HG03025 (cell line): ENCODE data around the gene MIA2.

Experiments
- ATAC-seq: cut with Tn5 transposase; IDR thresholded peaks from one replicate; pipeline ENCODE4 v1.9.1; 2021; ENCODE audit warnings: mild to moderate bottlenecking, moderate library complexity; ENCODE audit not compliant: unreplicated experiment, low FRiP score

Gene MIA2

GRCh38 chr14:39376667-39377403, 143.1 kb downstream of the MIA2 start:
- no peak for ATAC-seq

- no peak for ATAC-seq
Measured at GRCh38 chr14:39381366-39381765, 147.7 kb downstream of the MIA2 start.

DNA sequence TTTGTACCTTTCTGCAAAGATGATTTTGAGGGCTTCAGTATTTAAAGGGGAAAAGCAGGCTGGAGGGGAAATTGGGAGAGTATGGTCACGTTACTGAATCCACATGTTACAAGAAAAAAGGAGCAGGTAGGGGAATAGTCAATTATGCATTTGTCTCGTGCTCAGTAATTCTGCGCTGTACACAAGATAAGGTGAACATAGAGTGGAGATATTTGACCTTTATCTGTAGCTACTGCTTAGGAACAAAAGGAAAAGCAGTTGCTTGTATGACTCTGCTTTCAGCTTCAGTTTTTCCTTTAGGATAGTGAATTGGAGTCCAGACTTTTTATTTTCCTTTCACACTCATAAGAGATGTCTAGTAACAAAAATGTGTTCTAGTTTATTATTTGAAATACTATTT, 148.7 kb downstream of the MIA2 start:
- no peak for ATAC-seq

DNA sequence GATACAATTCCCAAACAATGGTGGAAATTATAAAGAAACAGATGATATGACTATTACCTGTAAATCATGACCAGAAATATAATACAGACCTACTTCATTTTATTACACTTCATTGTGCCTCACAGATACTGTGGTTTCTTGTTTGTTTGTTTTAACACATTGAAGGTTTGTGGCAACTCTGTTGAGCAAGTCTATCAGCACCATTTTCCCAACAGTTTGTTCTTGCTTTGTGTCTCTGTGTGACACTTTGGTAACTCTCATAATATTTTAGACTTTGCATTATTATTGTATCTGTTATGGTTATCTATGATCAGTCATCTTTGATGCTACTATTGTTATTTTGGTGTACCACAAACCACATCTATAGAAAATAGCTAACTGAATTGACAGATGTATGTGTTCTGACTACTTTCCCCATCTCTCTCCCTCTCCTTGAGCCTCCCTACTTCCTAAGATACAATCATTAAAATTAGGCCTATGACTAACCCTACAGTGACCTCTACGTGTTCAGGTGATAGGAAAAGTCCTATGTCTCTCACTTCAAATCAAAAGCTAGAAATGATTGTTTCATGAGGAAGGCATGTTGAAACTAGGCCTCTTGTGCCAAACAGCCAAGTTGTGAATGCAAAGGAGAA, 149.4 kb downstream of the MIA2 start:
- ATAC-seq: no peak

- ATAC-seq: no peak
Measured at GRCh38 chr14:39383741-39384140, 150.0 kb downstream of the MIA2 start.

DNA sequence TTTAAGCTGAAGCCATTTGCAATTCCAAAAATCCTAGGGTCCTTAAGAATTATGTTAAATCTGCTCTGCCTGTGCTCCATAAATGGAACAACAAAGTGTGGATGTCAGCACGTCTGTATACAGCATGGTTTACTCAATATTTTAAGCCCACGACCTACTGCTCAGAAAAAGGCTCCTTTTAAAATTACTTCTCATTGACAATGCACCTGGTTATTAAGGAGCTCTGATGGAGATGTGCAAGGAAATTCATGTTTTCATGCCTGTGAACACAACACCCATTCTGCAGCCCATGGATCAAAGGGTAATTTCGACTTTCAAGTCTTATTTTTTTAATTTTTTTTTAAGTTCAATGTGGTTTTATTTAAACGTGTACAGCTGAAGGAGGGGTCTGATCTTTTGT, 150.5 kb downstream of the MIA2 start:
- ATAC-seq: no peak

- ATAC-seq: no peak
Measured at GRCh38 chr14:39393289-39393688, 159.6 kb downstream of the MIA2 start.

GRCh38 chr14:39395555-39396254, 162.0 kb downstream of the MIA2 start:
- ATAC-seq: no peak

GRCh38 chr14:39396448-39396847, 162.7 kb downstream of the MIA2 start:
- no peak for ATAC-seq

- no peak for ATAC-seq
Measured at GRCh38 chr14:39398382-39398781, 164.7 kb downstream of the MIA2 start.

DNA sequence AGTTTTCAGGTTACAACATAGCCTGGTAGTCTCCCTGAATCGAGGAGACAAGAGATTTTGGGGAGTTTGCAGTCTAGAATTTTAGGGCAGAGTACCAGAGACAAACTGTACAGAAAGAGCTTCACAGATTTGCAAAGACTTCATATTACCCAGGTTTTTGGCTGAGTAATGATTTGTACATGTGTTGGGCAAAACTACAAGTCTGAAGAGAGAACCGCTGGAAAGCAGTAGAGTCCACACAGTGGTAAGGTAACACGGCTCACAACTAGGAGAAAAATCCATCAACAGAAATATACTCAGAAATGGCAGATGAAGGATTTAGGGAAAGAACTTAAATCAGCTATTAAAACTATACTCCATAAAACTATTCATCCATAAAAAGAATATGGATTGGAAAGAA, 172.8 kb downstream of the MIA2 start:
- ATAC-seq: no peak

- ATAC-seq: no peak
Measured at GRCh38 chr14:39416072-39416471, 182.4 kb downstream of the MIA2 start.

- no peak for ATAC-seq
Measured at GRCh38 chr14:39417014-39417413, 183.3 kb downstream of the MIA2 start.

GRCh38 chr14:39419272-39419671, 185.6 kb downstream of the MIA2 start:
- ATAC-seq: no peak

DNA sequence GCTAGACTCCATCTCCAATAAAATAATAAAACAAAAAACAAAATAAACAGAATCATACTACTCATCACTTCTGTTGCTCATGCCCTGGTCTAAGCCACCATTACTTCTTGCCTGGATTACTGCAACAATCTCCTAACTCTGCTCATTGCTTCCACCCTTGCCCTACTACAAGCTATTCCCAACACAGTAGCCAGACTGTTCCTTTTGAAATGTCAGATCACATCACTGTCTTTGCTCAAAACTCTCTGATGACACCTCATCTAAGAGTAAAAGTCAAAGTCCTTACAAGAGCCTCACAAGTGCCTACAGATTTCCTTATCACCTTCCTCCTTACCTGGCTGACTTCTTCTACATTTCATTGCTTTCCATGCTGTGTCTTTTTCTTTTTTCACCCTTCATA, 188.5 kb downstream of the MIA2 start:
- ATAC-seq: no peak

- no peak for ATAC-seq
Measured at GRCh38 chr14:39423793-39424192, 190.1 kb downstream of the MIA2 start.

DNA sequence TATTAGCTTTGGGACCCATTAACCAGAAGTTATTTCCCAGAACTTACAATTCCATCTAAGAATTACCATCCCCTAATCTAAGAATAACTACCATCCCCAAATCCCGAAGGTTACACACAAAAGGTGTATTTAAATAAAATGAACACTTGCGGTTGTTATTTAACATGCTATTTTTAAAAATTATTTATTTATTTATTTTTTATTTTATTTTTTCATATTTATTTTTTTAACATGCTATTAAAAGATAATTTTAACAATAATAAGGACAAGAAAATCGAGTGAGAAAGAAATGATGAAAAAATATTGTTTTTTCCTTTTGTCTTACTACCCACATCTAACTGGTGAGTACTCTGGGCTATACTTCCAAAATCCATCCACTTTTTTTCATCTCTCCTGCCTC, 192.2 kb downstream of the MIA2 start:
- ATAC-seq: no peak

- no peak for ATAC-seq
Measured at GRCh38 chr14:39426605-39427004, 192.9 kb downstream of the MIA2 start.

GRCh38 chr14:39428118-39428517, 194.4 kb downstream of the MIA2 start:
- no peak for ATAC-seq

- no peak for ATAC-seq
Measured at GRCh38 chr14:39430762-39431415, 197.2 kb downstream of the MIA2 start.
